ENCODE data around the gene EIF5AL1. TPM values are rescaled to one million over a fixed set of nuclear protein-coding genes. Genes with fewer than 3 reads are reported as not detected.
"Not testable (repeated sequence)": the region's sequence is repeated elsewhere in the genome, so short reads cannot be mapped to it uniquely, and the experiment has no call there.

Gene EIF5AL1
- total RNA-seq, 1 donor from 2014 or later = 0.08 TPM

DNA sequence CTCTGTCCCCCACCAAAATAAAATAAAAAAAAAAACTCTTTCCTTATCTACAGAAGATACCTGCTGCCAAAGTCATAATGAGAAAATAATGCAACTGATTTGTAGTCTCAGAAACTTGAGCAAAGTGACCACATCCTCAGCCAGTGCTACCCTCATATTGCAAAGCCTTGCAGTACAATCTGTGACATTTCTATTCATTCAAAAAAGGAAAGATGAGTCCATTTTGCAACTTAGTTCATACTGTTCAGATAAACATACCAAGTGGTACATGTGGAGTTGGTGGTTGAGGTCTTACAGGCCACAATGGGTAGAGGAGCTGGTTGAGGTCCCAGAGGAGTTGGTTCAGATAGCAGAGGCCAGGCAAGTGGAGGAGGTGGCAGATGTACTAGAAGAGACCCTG lies 6.5 kb upstream of the EIF5AL1 start:
- intact Hi-C loops (cut with DNase I) = no loop called here
- DNase-seq (ENCODE audit: low spot score) = no peak

DNA sequence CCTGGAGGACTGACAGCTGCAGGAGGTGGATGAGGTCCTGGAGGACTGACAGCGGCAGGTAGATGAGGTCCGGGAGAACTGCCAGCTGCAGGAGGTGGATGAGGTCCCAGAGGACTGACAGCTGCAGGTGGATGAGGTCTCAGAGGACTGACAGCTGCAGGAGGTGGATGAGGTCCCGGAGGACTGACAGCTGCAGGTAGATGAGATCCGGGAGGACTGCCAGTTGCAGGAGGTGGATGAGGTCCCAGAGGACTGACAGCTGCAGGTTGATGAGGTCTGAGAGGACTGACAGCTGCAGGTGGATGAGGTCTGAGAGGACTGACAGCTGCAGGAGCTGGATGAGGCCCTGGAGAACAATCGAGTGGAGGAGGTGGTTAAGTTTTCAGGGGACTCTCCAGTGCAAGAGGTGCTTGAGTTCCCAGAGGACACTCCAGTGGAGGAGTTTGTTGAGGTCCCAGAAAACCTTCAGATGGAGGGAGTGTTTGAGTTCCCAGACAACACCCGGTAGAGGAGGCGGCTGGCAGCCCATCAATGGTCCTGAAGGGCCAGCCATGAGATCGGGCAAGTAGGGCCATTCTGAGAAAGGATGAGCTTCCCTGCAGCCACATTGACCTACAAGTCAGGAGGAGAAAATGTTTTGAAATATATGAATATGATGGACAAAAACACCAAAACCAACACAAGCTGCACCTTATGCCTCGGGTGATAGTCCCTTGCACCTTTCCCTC lies 4.7 kb upstream of the EIF5AL1 start:
- no peak for DNase-seq (ENCODE audit: low spot score)
- intact Hi-C loops (cut with DNase I) = no loop called here

GRCh38 chr10:79508245-79508644 lies 4.1 kb upstream of the EIF5AL1 start:
- intact Hi-C loops (cut with DNase I) = not testable (repeated sequence)

GRCh38 chr10:79509306-79509933 lies 2.9 kb upstream of the EIF5AL1 start:
- DNase-seq (ENCODE audit: low spot score); intact Hi-C loops (cut with DNase I): not testable (repeated sequence)

More at GRCh38 chr10:79508245-79508644, 4.1 kb upstream of the EIF5AL1 start:
- not testable (repeated sequence) for DNase-seq (ENCODE audit: low spot score)

GRCh38 chr10:79509934-79510508 lies 2.3 kb upstream of the EIF5AL1 start:
- intact Hi-C loops (cut with DNase I) = not testable (repeated sequence)

GRCh38 chr10:79516532-79517205 lies 4.3 kb downstream of the EIF5AL1 start:
- DNase-seq (ENCODE audit: low spot score); intact Hi-C loops (cut with DNase I): not testable (repeated sequence)

More at GRCh38 chr10:79509934-79510508, 2.3 kb upstream of the EIF5AL1 start:
- DNase-seq (ENCODE audit: low spot score) = not testable (repeated sequence)

DNA sequence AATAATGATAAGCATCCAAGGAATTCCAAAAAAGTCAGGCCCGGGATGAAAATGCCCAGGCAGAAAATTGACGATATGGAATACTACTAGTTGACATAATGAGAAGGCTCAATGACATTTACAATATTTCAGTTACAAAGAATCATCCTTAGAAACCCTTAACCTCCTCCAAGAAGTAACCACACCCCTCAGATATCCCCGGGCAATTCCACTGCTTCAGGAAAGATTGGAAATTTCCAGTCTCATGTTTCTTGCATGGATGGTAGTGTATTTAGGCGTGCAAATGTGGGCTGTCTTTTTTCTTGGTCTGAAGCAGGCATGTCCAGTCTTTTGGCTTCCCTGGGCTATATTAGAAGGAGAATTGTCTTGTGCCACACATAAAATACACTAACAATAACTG lies 5.2 kb downstream of the EIF5AL1 start:
- intact Hi-C loops (cut with DNase I); DNase-seq (ENCODE audit: low spot score): not testable (repeated sequence)

DNA sequence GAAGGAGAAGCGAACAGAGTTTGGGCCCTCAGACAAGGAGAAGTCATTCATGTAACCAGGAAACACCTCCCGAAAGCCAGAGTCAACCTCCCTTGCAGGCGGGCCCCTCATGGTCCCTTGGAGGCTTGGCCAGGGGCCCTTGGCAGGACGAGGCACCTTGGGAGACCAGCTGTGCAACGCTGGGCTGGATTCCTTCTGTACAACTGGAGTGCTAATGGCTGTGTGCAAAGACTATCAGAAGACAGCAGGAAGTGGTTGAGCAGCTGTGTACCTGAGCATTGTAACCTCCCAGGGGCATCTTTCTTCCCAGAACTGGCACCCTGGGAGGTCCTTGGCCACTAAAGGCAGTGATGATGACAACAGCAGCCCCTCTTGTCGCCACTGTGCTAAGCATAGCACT lies 9.4 kb downstream of the EIF5AL1 start:
- DNase-seq (ENCODE audit: low spot score); intact Hi-C loops (cut with DNase I): not testable (repeated sequence)

DNA sequence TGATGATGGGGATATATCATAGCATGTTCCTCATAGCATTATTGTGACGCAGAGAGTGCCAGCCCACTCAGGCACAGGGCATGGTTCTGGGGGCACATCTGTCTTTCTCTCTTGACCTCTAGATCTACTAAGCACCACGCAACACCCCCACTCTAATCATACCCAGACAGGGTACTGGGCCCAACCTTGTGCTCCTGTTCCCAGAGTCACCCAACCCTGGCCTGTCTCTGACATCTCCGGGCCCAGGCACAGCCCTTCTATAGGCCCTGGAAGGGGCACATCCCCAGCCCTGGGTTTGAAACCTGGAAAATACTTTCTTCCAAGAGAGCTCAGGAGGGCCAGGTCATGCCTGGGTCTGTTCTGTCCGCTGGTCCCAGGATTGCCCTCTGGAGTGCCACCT lies 10.1 kb downstream of the EIF5AL1 start:
- DNase-seq (ENCODE audit: low spot score) = not testable (repeated sequence)

DNA sequence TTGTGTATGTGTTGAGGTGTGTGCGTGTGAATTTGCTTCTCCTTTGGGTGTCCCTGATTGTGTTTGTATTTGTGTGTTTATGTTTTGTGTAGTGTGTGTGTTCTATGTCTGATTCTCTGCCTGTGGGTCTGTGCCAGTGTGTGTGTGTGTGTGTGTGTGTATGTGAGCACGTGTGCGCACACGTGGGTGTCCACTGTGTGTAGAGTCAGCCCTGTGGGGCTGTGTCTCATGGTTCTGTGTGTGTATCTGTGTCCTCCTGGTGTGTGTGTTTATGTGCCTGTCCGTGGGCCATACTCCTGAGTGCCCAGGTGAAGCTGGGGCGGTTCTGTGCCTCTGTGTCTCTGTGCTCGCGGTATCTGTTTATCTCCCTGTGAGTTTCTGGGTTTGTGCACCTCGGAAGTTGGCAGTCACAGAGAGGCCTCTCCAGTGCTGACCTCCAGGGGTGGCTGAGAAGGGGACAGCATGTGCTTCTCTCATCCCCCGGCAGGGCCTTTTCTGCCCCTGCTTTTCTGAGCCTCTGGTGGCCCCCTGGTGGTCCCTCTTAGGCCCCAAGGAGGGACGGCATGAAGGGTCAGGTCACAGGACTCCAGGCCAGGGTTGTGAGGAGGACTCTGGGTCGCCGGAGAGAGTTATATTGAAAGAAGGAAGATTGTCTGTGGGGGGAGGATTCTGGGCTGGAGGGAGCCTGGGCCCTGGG lies 11.0 kb downstream of the EIF5AL1 start:
- intact Hi-C loops (cut with DNase I); DNase-seq (ENCODE audit: low spot score): not testable (repeated sequence)

More for the DNA sequence above, 10.1 kb downstream of the EIF5AL1 start:
- intact Hi-C loops (cut with DNase I) = not testable (repeated sequence)

- intact Hi-C loops (cut with DNase I); DNase-seq (ENCODE audit: low spot score): not testable (repeated sequence)
Observed at GRCh38 chr10:79525049-79525710, 12.8 kb downstream of the EIF5AL1 start.

GRCh38 chr10:79528261-79528660 lies 15.9 kb downstream of the EIF5AL1 start:
- DNase-seq (ENCODE audit: low spot score); intact Hi-C loops (cut with DNase I): not testable (repeated sequence)

GRCh38 chr10:79533142-79533902 lies 21.0 kb downstream of the EIF5AL1 start:
- intact Hi-C loops (cut with DNase I); DNase-seq (ENCODE audit: low spot score): not testable (repeated sequence)

GRCh38 chr10:79533903-79534175 lies 21.5 kb downstream of the EIF5AL1 start:
- DNase-seq (ENCODE audit: low spot score); intact Hi-C loops (cut with DNase I): not testable (repeated sequence)

DNA sequence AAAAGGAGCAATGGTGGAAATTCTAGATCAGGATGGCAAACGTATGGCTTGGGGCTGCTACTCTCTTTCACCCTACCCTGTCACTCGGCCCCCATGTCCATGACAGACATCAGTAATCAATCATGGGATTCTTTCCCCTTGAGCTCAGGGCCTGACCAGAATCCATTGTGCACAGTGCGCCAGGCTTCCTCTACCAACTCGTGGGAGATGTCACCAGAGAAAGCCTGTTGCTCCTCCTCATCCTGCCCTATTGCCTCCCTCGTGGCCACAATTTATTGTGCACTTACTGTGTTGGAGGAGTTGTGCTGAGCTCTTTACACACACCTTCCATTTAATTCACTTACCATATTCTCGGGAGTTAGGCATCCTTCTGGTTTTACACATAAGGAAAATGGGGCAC lies 26.0 kb downstream of the EIF5AL1 start:
- DNase-seq (ENCODE audit: low spot score); intact Hi-C loops (cut with DNase I): not testable (repeated sequence)

GRCh38 chr10:79540930-79541329 lies 28.6 kb downstream of the EIF5AL1 start:
- DNase-seq (ENCODE audit: low spot score); intact Hi-C loops (cut with DNase I): not testable (repeated sequence)

DNA sequence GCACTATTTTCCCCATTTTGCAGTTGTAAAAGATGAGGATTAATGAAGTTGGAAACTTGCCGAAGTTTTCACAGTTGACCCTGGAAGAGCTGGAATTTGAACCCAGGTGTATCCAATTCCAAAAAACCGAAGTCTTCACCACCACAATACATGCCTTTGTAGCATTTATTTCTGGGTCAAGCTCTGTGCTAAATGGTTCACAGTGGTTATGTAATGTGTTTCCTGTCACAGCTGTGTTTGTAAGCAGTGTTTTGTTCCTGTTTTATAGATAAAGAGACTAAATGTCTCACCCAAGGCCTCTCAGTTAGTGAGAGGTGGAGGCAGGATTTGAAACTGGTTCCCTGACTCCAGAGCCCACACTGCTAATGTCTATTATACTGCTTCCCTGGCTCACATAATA lies 30.3 kb downstream of the EIF5AL1 start:
- DNase-seq (ENCODE audit: low spot score) = no peak
- intact Hi-C loops (cut with DNase I) = no loop called here

DNA sequence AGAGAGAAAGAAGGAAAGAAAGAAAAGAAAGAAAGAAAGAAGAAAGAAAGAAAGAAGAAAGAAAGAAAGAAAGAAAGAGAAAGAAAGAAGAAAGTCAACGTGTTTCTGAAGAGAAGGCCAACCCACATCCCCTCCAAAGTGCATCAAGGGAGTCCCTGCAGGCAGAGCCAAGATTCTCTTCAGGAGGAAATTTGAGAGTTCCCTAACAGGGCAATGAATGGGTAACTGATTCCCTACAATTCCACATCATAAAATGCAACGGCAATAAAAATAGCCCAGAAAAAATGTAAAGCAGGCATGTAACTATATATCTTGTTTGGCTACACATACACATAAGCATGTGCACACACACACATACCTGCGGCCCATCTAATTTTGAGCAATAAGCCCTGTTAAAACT lies 32.1 kb downstream of the EIF5AL1 start:
- DNase-seq (ENCODE audit: low spot score); intact Hi-C loops (cut with DNase I): not testable (repeated sequence)
